NCI-H1092 (cell line): Measurements from ENCODE around the gene CDH23.

Experiments
- DNase-seq: peaks from one replicate; lab custom pipeline; 2025; lab: John Stamatoyannopoulos, UW

Gene CDH23

DNA sequence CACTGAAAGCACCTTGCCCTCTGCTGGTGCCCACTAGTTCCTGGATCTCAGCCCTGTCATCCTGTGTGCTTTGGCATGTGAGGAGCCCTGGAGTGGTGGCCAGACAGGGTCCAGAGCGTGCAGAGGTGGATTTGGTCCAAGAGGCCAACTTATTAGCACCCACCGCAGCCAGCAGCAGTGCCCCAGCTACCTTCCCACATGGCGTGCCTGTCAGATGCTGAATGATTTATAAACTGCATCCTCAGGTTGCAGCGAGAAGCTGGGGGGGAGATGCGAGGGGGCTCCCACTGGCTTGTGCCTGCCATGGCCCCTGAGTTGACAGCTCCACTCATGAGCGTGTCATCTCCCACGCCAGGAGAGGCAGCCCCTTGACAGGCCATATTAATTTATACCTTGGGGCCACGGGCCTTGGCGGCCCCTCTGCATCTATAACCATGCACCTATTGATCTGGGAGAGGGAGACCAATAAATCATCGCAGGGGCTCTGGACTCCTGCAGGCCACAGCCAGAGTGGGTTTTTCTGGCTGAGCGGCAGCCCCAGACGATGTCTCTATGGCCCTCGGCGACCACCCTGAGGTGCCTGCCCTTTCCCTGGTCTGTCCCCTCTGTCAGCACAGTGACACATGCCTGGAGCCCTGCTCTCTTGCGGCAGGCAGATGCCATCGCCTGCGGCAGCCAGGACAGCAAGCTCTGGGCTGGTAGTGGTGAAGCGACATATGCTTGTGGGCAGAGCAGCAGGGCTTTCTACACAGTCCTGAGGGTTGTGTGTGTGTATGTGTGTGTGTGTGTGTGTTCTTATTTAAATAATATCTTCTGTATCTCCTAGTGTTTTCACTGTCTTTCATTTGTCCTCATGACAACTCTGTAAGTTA lies 120.8 kb downstream of the CDH23 start:
- DNase-seq = no peak

DNA sequence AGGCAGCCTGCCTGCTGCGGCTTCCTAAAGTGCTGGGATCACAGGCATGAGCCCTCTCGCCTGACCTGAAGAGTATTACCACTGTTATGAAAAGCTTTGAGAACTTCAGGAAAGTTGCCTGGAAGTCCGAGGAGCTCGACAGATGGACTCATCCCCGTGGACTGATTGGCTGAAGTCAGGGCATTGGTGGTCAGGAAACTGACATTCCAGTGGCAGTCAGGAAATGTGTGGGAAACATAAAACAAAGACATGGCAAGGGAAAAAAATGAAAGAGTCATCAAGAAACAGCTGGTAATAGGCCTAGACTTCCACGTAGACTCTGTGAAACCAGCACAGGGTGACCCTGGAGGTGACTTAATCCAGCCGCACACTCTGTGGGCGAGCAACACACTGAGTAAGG lies 123.3 kb downstream of the CDH23 start:
- no peak for DNase-seq

GRCh38 chr10:71521504-71522441 lies 125.1 kb downstream of the CDH23 start:
- no peak for DNase-seq

DNA sequence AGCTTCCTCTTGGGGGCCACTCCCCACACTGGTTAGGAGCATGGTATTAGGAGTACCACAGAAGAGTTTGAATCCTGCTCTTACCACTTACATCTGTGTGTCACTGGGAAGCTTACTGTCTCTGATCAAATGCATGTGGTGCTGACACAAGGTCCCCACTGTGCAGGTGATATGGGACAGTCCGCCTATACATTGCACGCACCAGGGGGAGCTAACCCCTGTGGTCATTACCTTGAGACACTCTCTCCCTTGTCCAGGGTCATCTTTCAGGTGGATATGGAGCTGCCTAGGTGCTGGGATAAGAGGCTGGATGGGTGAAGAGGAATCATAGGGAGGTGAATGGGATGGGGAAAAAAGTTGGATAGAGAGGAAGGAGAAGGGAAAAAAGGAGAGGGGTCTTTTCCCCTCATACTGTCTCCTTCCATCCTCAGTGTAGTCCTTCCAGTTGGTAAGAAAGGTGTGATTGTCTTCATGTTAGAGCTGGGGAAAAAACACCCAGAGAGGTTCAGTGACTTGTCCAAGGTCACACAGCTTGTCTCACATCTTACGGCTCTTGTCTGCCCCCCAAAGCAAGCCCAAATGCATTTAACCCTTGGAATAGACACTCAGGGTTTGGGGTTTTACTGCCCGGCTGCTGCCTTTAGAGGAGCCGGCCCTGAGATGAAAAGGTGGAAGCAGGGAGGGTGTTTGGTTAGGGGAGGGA lies 125.9 kb downstream of the CDH23 start:
- DNase-seq = no peak

- no peak for DNase-seq
Observed at GRCh38 chr10:71523756-71524155, 127.0 kb downstream of the CDH23 start.

GRCh38 chr10:71525092-71525491 lies 128.4 kb downstream of the CDH23 start:
- DNase-seq = no peak

DNA sequence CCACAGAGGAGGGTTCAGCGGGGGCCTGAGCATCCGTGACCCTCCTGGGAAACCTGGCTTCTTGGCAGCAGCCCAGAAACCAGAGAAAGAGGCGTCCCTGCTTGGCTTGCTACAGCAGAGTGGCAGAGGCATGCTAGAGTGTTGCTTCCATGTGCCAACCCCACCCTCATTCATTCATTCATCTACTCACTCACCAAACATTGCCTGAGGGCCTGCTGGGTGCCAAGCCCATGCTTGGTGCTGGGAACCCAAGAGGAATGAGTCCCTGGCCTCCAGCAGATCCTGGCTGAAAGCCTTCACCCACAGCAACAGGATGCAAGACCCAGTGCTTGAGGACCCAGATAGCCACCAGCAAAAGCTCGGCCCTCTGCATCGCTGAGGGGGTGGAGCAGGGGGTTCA lies 129.0 kb downstream of the CDH23 start:
- no peak for DNase-seq

- DNase-seq = no peak
Observed at GRCh38 chr10:71526653-71527052, 129.9 kb downstream of the CDH23 start.

- DNase-seq = no peak
Observed at GRCh38 chr10:71527135-71527534, 130.4 kb downstream of the CDH23 start.

GRCh38 chr10:71528371-71529206 lies 131.9 kb downstream of the CDH23 start:
- DNase-seq = no peak

DNA sequence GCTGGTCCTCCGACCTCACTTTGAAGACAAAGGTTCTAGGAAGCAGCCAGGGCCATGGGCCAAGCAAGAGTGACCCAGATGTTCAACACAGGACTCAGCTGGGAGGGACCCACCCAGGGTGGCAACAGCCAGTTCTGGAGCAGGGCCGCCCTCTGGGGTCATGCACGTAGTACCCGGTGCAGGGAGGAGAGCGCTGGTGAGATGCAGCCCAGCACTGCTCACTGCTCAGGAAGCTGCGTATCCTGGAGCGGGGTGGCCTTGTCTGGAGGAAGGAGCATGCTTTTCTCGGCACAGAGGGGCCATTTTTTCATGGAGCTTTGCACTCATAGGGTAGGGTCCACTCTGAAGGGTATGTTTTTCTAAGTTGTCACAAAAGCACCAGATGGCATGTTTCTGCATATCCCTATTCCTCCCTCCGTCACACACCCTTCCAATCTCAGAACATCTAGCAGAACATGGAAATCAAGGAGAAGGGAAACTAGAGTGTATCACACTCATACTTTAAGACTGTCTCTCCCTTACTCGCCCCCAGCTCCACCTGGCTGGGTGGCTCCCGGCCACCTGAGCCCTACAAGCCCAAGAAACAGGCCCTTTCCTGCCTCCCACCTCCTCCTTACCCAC lies 132.6 kb downstream of the CDH23 start:
- no peak for DNase-seq

GRCh38 chr10:71530781-71531180 lies 134.1 kb downstream of the CDH23 start:
- DNase-seq = no peak

GRCh38 chr10:71531485-71532446 lies 135.0 kb downstream of the CDH23 start:
- DNase-seq = no peak

GRCh38 chr10:71532878-71533277 lies 136.2 kb downstream of the CDH23 start:
- DNase-seq = no peak

GRCh38 chr10:71533936-71534335 lies 137.2 kb downstream of the CDH23 start:
- no peak for DNase-seq

GRCh38 chr10:71534568-71535194 lies 138.0 kb downstream of the CDH23 start:
- DNase-seq = no peak

DNA sequence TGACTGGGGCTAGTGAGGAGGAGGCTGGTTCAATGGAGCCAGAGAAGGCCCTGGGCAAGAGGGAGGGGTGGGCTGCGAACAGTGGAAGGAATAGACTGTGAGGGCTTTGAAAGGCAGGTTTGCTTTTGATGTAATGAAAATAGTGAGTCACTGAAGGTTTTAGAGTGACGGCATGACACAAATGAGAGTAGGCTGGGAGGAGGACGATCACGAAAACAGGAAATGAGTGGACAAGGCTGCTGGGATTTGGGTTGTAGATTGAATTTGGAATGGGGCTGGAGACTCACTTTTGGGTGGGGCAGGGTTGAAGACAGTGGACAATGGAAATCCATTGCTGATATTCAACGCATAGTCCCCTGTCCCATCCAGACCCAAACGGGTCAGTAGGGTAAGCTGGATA lies 139.6 kb downstream of the CDH23 start:
- no peak for DNase-seq

DNA sequence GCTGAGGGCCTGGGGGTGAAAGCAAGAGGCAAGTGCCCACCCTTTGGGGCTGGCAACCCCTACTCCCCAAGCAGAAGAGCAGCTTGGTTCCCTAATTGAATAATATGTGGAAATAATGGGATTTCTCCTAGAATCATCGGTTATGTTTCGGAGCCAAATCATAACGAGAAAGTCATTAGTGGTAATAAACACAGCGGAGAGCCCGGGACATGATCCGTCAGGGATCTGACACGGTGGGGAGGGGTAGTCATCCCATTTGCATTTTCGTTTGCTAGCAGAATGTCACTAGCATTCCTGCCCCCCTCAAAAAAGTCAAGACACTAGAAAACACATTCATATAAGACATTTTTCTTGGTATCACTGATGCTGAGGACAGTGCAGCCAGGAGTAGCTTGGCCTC lies 140.4 kb downstream of the CDH23 start:
- DNase-seq = no peak

- DNase-seq = no peak
Observed at GRCh38 chr10:71537681-71538080, 141.0 kb downstream of the CDH23 start.
